Measurements from ENCODE around the gene PSMD11. TPM values are rescaled to one million over a fixed set of nuclear protein-coding genes. Genes with fewer than 3 reads are reported as not detected.

Gene PSMD11
- total and polyA plus RNA-seq, 2 of the 13 experiments (the other 11 are each of a cell fraction or from before 2014, with no cell fraction given) = 69.8 to 152 TPM

- TF ChIP-seq ATRX (CRISPR knock-in tag; IDR thresholded peaks at IDR 0.05; ENCODE audit: borderline replicate concordance) = no peak
- TF ChIP-seq PATZ1 (CRISPR knock-in tag; IDR thresholded peaks at IDR 0.05) = no peak
- TF ChIP-seq ZNF513 (CRISPR knock-in tag; conservative IDR thresholded peaks at IDR 0.05) = no peak
- TF ChIP-seq NR2F6 (IDR thresholded peaks at IDR 0.05) = no peak
- no peak for TF ChIP-seq NR2F6 (CRISPR knock-in tag; IDR thresholded peaks at IDR 0.05)
- no peak; the same call in 1 of the 2 replicates for TF ChIP-seq ZNF160 (CRISPR knock-in tag; IDR thresholded peaks at IDR 0.05)
- TF ChIP-seq, protein P1, sequence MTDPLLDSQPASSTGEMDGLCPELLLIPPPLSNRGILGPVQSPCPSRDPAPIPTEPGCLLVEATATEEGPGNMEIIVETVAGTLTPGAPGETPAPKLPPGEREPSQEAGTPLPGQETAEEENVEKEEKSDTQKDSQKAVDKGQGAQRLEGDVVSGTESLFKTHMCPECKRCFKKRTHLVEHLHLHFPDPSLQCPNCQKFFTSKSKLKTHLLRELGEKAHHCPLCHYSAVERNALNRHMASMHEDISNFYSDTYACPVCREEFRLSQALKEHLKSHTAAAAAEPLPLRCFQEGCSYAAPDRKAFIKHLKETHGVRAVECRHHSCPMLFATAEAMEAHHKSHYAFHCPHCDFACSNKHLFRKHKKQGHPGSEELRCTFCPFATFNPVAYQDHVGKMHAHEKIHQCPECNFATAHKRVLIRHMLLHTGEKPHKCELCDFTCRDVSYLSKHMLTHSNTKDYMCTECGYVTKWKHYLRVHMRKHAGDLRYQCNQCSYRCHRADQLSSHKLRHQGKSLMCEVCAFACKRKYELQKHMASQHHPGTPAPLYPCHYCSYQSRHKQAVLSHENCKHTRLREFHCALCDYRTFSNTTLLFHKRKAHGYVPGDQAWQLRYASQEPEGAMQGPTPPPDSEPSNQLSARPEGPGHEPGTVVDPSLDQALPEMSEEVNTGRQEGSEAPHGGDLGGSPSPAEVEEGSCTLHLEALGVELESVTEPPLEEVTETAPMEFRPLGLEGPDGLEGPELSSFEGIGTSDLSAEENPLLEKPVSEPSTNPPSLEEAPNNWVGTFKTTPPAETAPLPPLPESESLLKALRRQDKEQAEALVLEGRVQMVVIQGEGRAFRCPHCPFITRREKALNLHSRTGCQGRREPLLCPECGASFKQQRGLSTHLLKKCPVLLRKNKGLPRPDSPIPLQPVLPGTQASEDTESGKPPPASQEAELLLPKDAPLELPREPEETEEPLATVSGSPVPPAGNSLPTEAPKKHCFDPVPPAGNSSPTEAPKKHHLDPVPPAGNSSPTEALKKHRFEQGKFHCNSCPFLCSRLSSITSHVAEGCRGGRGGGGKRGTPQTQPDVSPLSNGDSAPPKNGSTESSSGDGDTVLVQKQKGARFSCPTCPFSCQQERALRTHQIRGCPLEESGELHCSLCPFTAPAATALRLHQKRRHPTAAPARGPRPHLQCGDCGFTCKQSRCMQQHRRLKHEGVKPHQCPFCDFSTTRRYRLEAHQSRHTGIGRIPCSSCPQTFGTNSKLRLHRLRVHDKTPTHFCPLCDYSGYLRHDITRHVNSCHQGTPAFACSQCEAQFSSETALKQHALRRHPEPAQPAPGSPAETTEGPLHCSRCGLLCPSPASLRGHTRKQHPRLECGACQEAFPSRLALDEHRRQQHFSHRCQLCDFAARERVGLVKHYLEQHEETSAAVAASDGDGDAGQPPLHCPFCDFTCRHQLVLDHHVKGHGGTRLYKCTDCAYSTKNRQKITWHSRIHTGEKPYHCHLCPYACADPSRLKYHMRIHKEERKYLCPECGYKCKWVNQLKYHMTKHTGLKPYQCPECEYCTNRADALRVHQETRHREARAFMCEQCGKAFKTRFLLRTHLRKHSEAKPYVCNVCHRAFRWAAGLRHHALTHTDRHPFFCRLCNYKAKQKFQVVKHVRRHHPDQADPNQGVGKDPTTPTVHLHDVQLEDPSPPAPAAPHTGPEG (CRISPR knock-in tag; IDR thresholded peaks at IDR 0.05) = peak; percentile 73
- TF ChIP-seq, protein P2, sequence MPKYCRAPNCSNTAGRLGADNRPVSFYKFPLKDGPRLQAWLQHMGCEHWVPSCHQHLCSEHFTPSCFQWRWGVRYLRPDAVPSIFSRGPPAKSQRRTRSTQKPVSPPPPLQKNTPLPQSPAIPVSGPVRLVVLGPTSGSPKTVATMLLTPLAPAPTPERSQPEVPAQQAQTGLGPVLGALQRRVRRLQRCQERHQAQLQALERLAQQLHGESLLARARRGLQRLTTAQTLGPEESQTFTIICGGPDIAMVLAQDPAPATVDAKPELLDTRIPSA (CRISPR knock-in tag; IDR thresholded peaks at IDR 0.05; ENCODE audit: borderline replicate concordance) = peak; percentile 75; the same call in 1 of the 2 replicates
- TF ChIP-seq PLRG1 (conservative IDR thresholded peaks at IDR 0.05) = no peak
- TF ChIP-seq ETV5 (CRISPR knock-in tag; IDR thresholded peaks at IDR 0.05; ENCODE audit: borderline replicate concordance) = 0 out of 2 replicates have a peak, but pooled peaks have one; percentile 15
- TF ChIP-seq ZNF446 (CRISPR knock-in tag; IDR thresholded peaks at IDR 0.05) = no peak
- TF ChIP-seq AGO1 (IDR thresholded peaks at IDR 0.05; ENCODE audit: low read depth, low read length, poor library complexity, severe bottlenecking) = no peak
- no peak for TF ChIP-seq SMYD3 (CRISPR knock-in tag; IDR thresholded peaks at IDR 0.05)
- no peak for TF ChIP-seq CTCF (CRISPR knock-in tag; IDR thresholded peaks at IDR 0.05)
- no peak for TF ChIP-seq ZNF337 (CRISPR knock-in tag; IDR thresholded peaks at IDR 0.05; ENCODE audit: borderline replicate concordance, low read depth)
- no peak for TF ChIP-seq LCORL (IDR thresholded peaks at IDR 0.05)
- no peak for TF ChIP-seq LCORL (CRISPR knock-in tag; IDR thresholded peaks at IDR 0.05)
Observed at GRCh38 chr17:32486111-32486700, 41.9 kb downstream of the PSMD11 start (continued).
